HepG2 (cell line): ENCODE data around the gene P2RX1. TPM values are rescaled to one million over a fixed set of nuclear protein-coding genes. Genes with fewer than 3 reads are reported as not detected.
A peak's percentile ranks its signal among the peaks of the same experiment; 100 is the strongest.

Experiments
- ATAC-seq: fragments of 200-7000 bp; cut with Tn5 transposase; 3 replicates; pipeline ENCODE4 v1.9.1; 2020; ENCODE audit warnings: mild to moderate bottlenecking, moderate library complexity
- BruUV-seq: library from RNA; stranded (reverse); fragments of 400-500 nt; replicated peaks from 2 replicates; lab custom pipeline; 2021; lab: Mats Ljungman, UMichigan
- CTCF ChIA-PET: fragments of 300-600 bp; formaldehyde crosslinking; extraction: SDS; loops from one replicate; lab custom pipeline; 2021; ENCODE audit warnings: low total read pairs, inconsistent platforms, low intra/inter-chr PET ratio; lab: Yijun Ruan, JAX
- POLR2A ChIA-PET: fragments of 350-600 bp; sonication (Branson Sonifier 250); formaldehyde crosslinking; loops from one replicate; lab custom pipeline; 2020; ENCODE audit warnings: antibody characterized with exemption, inconsistent platforms; lab: Yijun Ruan, JAX
- DNase-seq: peaks from one replicate; pipeline ENCODE4 v3.0.0-alpha.2; 2015; ENCODE audit warnings: low spot score
- FAIRE-seq: peaks from 3 replicates; lab custom pipeline; 2011; peaks lifted over from hg19 to GRCh38; lab: Jason Lieb, UNC
- H2AFZ ChIP-seq: one replicate; pipeline ENCODE4 v1.6.1; 2011; ENCODE audit warnings: low read length, inconsistent platforms
- H3K27ac ChIP-seq: fragments of 300-600 bp; 3 replicates; pipeline ENCODE4 v1.8.0; 2011; ENCODE audit warnings: mixed run types, mild to moderate bottlenecking, mixed read lengths, low read length, inconsistent platforms; ENCODE audit not compliant: insufficient read depth; ENCODE audit errors: extremely low read length
- H3K27me3 ChIP-seq, 2 experiments: fragments of 200-600 bp in 1 of 2; 2 replicates in 1 of 2; 3 replicates in 1 of 2; pipeline versions ENCODE4 v1.6.0 to v1.8.0; 2011; ENCODE audit warnings: low read length in 2 of 2, mild to moderate bottlenecking in 2 of 2, moderate library complexity in 2 of 2, inconsistent platforms in 1 of 2; ENCODE audit not compliant: insufficient read depth in 2 of 2, control insufficient read depth in 1 of 2
- H3K36me3 ChIP-seq, 2 experiments: fragments of 200-600 bp in 1 of 2; replicated peaks in 1 of 2; 2 replicates in 1 of 2; 3 replicates in 1 of 2; pipeline versions ENCODE4 v1.5.1 to v1.8.0; 2011; ENCODE audit warnings: low read length in 2 of 2, inconsistent platforms in 1 of 2; ENCODE audit not compliant: insufficient read depth in 2 of 2, control insufficient read depth in 1 of 2
- H3K4me1 ChIP-seq: 2 replicates; pipeline ENCODE4 v1.5.1; 2012; ENCODE audit warnings: low read length, inconsistent platforms; ENCODE audit not compliant: insufficient read depth
- H3K4me2 ChIP-seq: 2 replicates; pipeline ENCODE4 v1.6.0; 2011; ENCODE audit warnings: low read depth, low read length, inconsistent platforms
- H3K4me3 ChIP-seq, 3 experiments: fragments of 200-600 bp in 1 of 3; sonication (generic), shearing (Covaris generic) in 1 of 3; replicated peaks in 1 of 3; 2 replicates each; pipeline ENCODE4 v1.5.1; 2011 to 2016; ENCODE audit warnings: low read length in 3 of 3, inconsistent platforms in 2 of 3, low read depth in 2 of 3, mild to moderate bottlenecking in 2 of 3, control low read depth in 1 of 3, mixed read lengths in 1 of 3; ENCODE audit not compliant: insufficient read depth in 1 of 3
- H3K79me2 ChIP-seq: one replicate; pipeline ENCODE4 v1.6.1; 2011; ENCODE audit warnings: low read length, inconsistent platforms; ENCODE audit not compliant: insufficient read depth
- H3K9ac ChIP-seq: 2 replicates; pipeline ENCODE4 v1.6.0; 2011; ENCODE audit warnings: mild to moderate bottlenecking, low read depth, low read length, inconsistent platforms; ENCODE audit not compliant: insufficient read depth
- H3K9me3 ChIP-seq: 2 replicates; pipeline ENCODE4 v1.5.1; 2012; ENCODE audit warnings: mild to moderate bottlenecking, low read length
- H4K20me1 ChIP-seq: 2 replicates; pipeline ENCODE4 v1.6.0; 2011; ENCODE audit warnings: inconsistent platforms, mild to moderate bottlenecking, low read length, moderate library complexity; ENCODE audit not compliant: insufficient read depth
- AKAP8 ChIP-seq: sonication (generic); formaldehyde crosslinking; IDR thresholded peaks from 2 replicates; pipeline ENCODE4 v1.5.1; 2020; ENCODE audit warnings: mild to moderate bottlenecking, missing genetic modification reagents
- CREB1 ChIP-seq, 2 experiments: fragments of 450-650 bp in 1 of 2; IDR thresholded peaks; 2 replicates each; pipeline ENCODE4 v1.6.1; 2016 to 2017; ENCODE audit warnings: control low read depth in 1 of 2, mild to moderate bottlenecking in 1 of 2, missing compliant biosample characterization in 1 of 2, missing genetic modification characterization in 1 of 2
- FOXO1 ChIP-seq: sonication (generic); formaldehyde crosslinking; IDR thresholded peaks from 2 replicates; pipeline ENCODE4 v1.4.0; 2020; ENCODE audit warnings: missing genetic modification reagents
- FOXP4 ChIP-seq: sonication (generic); formaldehyde crosslinking; IDR thresholded peaks from 2 replicates; pipeline ENCODE4 v1.4.0; 2020; ENCODE audit warnings: missing genetic modification reagents
- IKZF1 ChIP-seq: fragments of 450-650 bp; IDR thresholded peaks from 2 replicates; pipeline ENCODE4 v1.7.1; 2016
- KMT2B ChIP-seq: IDR thresholded peaks from 2 replicates; pipeline ENCODE4 v1.6.1; 2016; ENCODE audit warnings: missing genetic modification reagents, missing compliant biosample characterization
- PRDM4 ChIP-seq: sonication (generic); formaldehyde crosslinking; IDR thresholded peaks from 2 replicates; pipeline ENCODE4 v1.9.0; 2021; ENCODE audit warnings: missing genetic modification reagents, borderline replicate concordance
- RXRB ChIP-seq: IDR thresholded peaks from 2 replicates; pipeline ENCODE4 v1.6.1; 2016; ENCODE audit warnings: borderline replicate concordance, missing genetic modification reagents, missing compliant biosample characterization
- UBTF ChIP-seq: sonication (generic); formaldehyde crosslinking; IDR thresholded peaks from 2 replicates; pipeline ENCODE4 v1.4.0; 2020; ENCODE audit warnings: mild to moderate bottlenecking, missing genetic modification reagents
- ZBTB4 ChIP-seq: sonication (generic); formaldehyde crosslinking; IDR thresholded peaks from 2 replicates; pipeline ENCODE4 v1.4.0; 2020; ENCODE audit warnings: missing genetic modification reagents, mild to moderate bottlenecking, borderline replicate concordance
- ZNF180 ChIP-seq: sonication (generic); formaldehyde crosslinking; IDR thresholded peaks from 2 replicates; pipeline ENCODE4 v1.4.0; 2020; ENCODE audit warnings: low read depth, missing genetic modification reagents, borderline replicate concordance
- ZNF274 ChIP-seq: sonication (generic); formaldehyde crosslinking; IDR thresholded peaks from 2 replicates; pipeline ENCODE4 v1.5.1; 2020; ENCODE audit warnings: mild to moderate bottlenecking, missing genetic modification reagents
- ZNF607 ChIP-seq: sonication (generic); formaldehyde crosslinking; IDR thresholded peaks from 2 replicates; pipeline ENCODE4 v1.5.1; 2020; ENCODE audit warnings: missing genetic modification reagents, mild to moderate bottlenecking, borderline replicate concordance
- WGBS: methylation state at CpG from one replicate; pipeline ENCODE4 v1.1.6; 2017; ENCODE audit warnings: low lambda C conversion rate; 5-methylcytosine and 5-hydroxymethylcytosine counted together
- in situ Hi-C: cut with HindIII; loops from 2 replicates; pipeline ENCODE4 v1.10.0; 2017; ENCODE audit warnings: low pct_unique_long_range_greater_than_20kb; ENCODE audit not compliant: extremely low pct_ligation_motif_present
- intact Hi-C: fragments of 100-400 bp; cut with micrococcal nuclease; formaldehyde crosslinking; loops from one replicate; pipeline ENCODE4 v1.10.0; 2022; ENCODE audit not compliant: unreplicated experiment
- polyA plus RNA-seq, 8 experiments: library from polyadenylated mRNA; depleted of rRNA in 3 of 8; stranded (reverse) in 7 of 8; unstranded in 1 of 8; fragments of >200 nt; fragmentation: Illumina TruSeq in 4 of 8; extraction: Trizol in 4 of 8; gene quantifications; 2 replicates each; pipeline versions ENCODE4 v1.2.1 to v1.2.3, GENCODE V29; 2011 to 2016; ENCODE audit warnings: low read depth in 4 of 8, missing spikeins in 1 of 8, mixed read lengths in 1 of 8; ENCODE audit not compliant: insufficient read depth in 1 of 8
- total RNA-seq, 5 experiments: library from RNA; depleted of rRNA; stranded (reverse); fragments of >200 nt; fragmentation: Illumina TruSeq; extraction: Trizol; gene quantifications; 2 replicates each; pipeline ENCODE4 v1.2.3, GENCODE V29; 2016; ENCODE audit warnings: low read depth in 1 of 5

P2RX1 gene
- total and polyA plus RNA-seq, 2 of the 13 experiments (the other 11 are each of a cell fraction or from before 2014, with no cell fraction given): 0.04 to 0.50 TPM

GRCh38 chr17:3959295-3959899, 43.1 kb upstream of the P2RX1 start:
- DNase-seq (peak; percentile 62), ATAC-seq (peak; percentile 81), FAIRE-seq (peak; percentile 34)
- CTCF ChIA-PET: no interaction called here
- H3K9ac ChIP-seq: no peak overlapping the region
- H3K4me3 ChIP-seq: peak overlapping the region in 2 of 3 experiments; percentile 17 to 46; a peak in 2 of 6 replicates
- H3K36me3 ChIP-seq: no peaks in the 10 kb centered on the region
- 6% methylated on average over 4 of the region's 15 CpGs for WGBS
- H3K4me2 ChIP-seq: peak overlapping the region; percentile 68
- intact Hi-C loops (no loop called here), in situ Hi-C loops (no loop called here)
- H4K20me1 ChIP-seq: no peaks in the 10 kb centered on the region
- H3K9me3 ChIP-seq: no peaks in the 10 kb centered on the region
- peaks cover 5 to 67% of the 10 kb centered on the region in 2 experiments for H3K27me3 ChIP-seq
- POLR2A ChIA-PET: no interaction called here
- H3K27ac ChIP-seq: no peak overlapping the region
- no TSS peak for BruUV-seq
- peaks cover 37% of the 10 kb centered on the region for H3K4me1 ChIP-seq
- H2AFZ ChIP-seq: no peak overlapping the region
- no peaks in the 10 kb centered on the region for H3K79me2 ChIP-seq
- TF ChIP-seq ZNF180 (CRISPR knock-in tag): no peak
- TF ChIP-seq RXRB (CRISPR knock-in tag): peak; percentile 38; the same call in 1 of the 2 replicates
- no peak for TF ChIP-seq AKAP8
- TF ChIP-seq CREB1 (IDR thresholded peaks at IDR 0.05): no peak
- TF ChIP-seq CREB1 (CRISPR knock-in tag; IDR thresholded peaks at IDR 0.05): no peak
- no peak for TF ChIP-seq IKZF1
- TF ChIP-seq ZNF274 (CRISPR knock-in tag): no peak
- TF ChIP-seq FOXP4 (CRISPR knock-in tag): peak; percentile 73
- peak; percentile 69; the same call in 1 of the 2 replicates for TF ChIP-seq FOXO1 (CRISPR knock-in tag)
- 0 out of 2 replicates have a peak, but pooled peaks have one; percentile 30 for TF ChIP-seq UBTF (CRISPR knock-in tag)
- TF ChIP-seq ZNF607 (CRISPR knock-in tag): 0 out of 2 replicates have a peak, but pooled peaks have one; percentile 36
- no peak for TF ChIP-seq KMT2B (CRISPR knock-in tag)
- no peak for TF ChIP-seq ZBTB4 (CRISPR knock-in tag)
- TF ChIP-seq PRDM4 (CRISPR knock-in tag): no peak
